GM19238 (cell line): ENCODE measurements around the gene TFB1M.
"Not testable (repeated sequence)": the region's sequence is repeated elsewhere in the genome, so short reads cannot be mapped to it uniquely, and the experiment has no call there.

Source experiments
- DNase-seq: peaks from one replicate; pipeline ENCODE4 v3.0.0; 2011; ENCODE audit warnings: low spot score; ENCODE audit not compliant: insufficient read length

TFB1M gene

GRCh38 chr6:155314092-155314772, at the start of gene TFB1M:
Gene TFB1M (minus strand): TSS chr6:155314484. CDS start chr6:155314428, 56 bp downstream.
- peak; percentile 57 for DNase-seq

GRCh38 chr6:155364021-155364420, 49.7 kb upstream of the TFB1M start:
- not testable (repeated sequence) for DNase-seq

- DNase-seq, result not testable (repeated sequence)
Observed at GRCh38 chr6:155362968-155363632, 48.8 kb upstream of the TFB1M start.

- DNase-seq, result no peak
Observed at GRCh38 chr6:155354167-155354566, 39.9 kb upstream of the TFB1M start.

- no peak for DNase-seq
Observed at GRCh38 chr6:155352811-155353210, 38.5 kb upstream of the TFB1M start.

- no peak for DNase-seq
Observed at GRCh38 chr6:155352130-155352420, 37.8 kb upstream of the TFB1M start.

- peak; percentile 41 for DNase-seq
Observed at GRCh38 chr6:155351273-155352129, 37.2 kb upstream of the TFB1M start.

GRCh38 chr6:155349956-155350355, 35.7 kb upstream of the TFB1M start:
- DNase-seq, result no peak

GRCh38 chr6:155349129-155349528, 34.8 kb upstream of the TFB1M start:
- DNase-seq, result no peak

- DNase-seq, result no peak
Observed at GRCh38 chr6:155347800-155348199, 33.5 kb upstream of the TFB1M start.

GRCh38 chr6:155346957-155347356, 32.7 kb upstream of the TFB1M start:
- no peak for DNase-seq

- no peak for DNase-seq
Observed at GRCh38 chr6:155344341-155345006, 30.2 kb upstream of the TFB1M start.

- no peak for DNase-seq
Observed at GRCh38 chr6:155341130-155341828, 27.0 kb upstream of the TFB1M start.

- no peak for DNase-seq
Observed at GRCh38 chr6:155340464-155341129, 26.3 kb upstream of the TFB1M start.

GRCh38 chr6:155339929-155340328, 25.6 kb upstream of the TFB1M start:
- not testable (repeated sequence) for DNase-seq

- DNase-seq, result not testable (repeated sequence)
Observed at GRCh38 chr6:155338237-155338636, 24.0 kb upstream of the TFB1M start.

GRCh38 chr6:155335265-155335664, 21.0 kb upstream of the TFB1M start:
- no peak for DNase-seq

GRCh38 chr6:155334073-155334472, 19.8 kb upstream of the TFB1M start:
- not testable (repeated sequence) for DNase-seq

GRCh38 chr6:155333414-155333813, 19.1 kb upstream of the TFB1M start:
- no peak for DNase-seq

- DNase-seq, result no peak
Observed at GRCh38 chr6:155330922-155331321, 16.6 kb upstream of the TFB1M start.
